Endothelial cell of umbilical vein (primary cell): ENCODE measurements around the gene FOXJ1. TPM values are rescaled to one million over a fixed set of nuclear protein-coding genes. Genes with fewer than 3 reads are reported as not detected.
A peak's percentile ranks its signal among the peaks of the same experiment; 100 is the strongest.

Source experiments
- BruUV-seq: library from RNA; stranded (reverse); fragments of 400-500 nt; replicated peaks from 2 replicates; lab custom pipeline; 2021; lab: Mats Ljungman, UMichigan
- CTCF ChIA-PET: fragments of 300-600, 350-600 bp; sonication (Branson Sonifier 250); formaldehyde crosslinking; loops from one replicate; lab custom pipeline; 2021; ENCODE audit warnings: antibody characterized with exemption, inconsistent platforms; lab: Charles Lee
- POLR2A ChIA-PET: fragments of 300-600, 350-600 bp; sonication (Branson Sonifier 250); formaldehyde crosslinking; loops from one replicate; lab custom pipeline; 2021; ENCODE audit warnings: antibody characterized with exemption, inconsistent platforms; lab: Charles Lee
- DNase-seq: peaks from one replicate; pipeline ENCODE4 v3.0.0-alpha.2; 2011; ENCODE audit warnings: low read depth, low spot score
- FAIRE-seq: peaks from 2 replicates; lab custom pipeline; 2011; peaks lifted over from hg19 to GRCh38; lab: Jason Lieb, UNC
- H2AFZ ChIP-seq: 2 replicates; pipeline ENCODE4 v1.6.0; 2012; ENCODE audit warnings: low read depth, low read length, control low read depth, inconsistent platforms
- H3K27ac ChIP-seq: 2 replicates; pipeline ENCODE4 v1.5.1; 2011; ENCODE audit warnings: low read depth, mild to moderate bottlenecking, control low read depth, low read length, moderate library complexity; ENCODE audit not compliant: insufficient read depth
- H3K27me3 ChIP-seq, 2 experiments: 2 replicates each; pipeline versions ENCODE4 v1.6.0 to v1.6.1; 2011; ENCODE audit warnings: low read length in 2 of 2, mixed read lengths in 1 of 2; ENCODE audit not compliant: control insufficient read depth in 2 of 2, insufficient read depth in 2 of 2
- H3K36me3 ChIP-seq, 2 experiments: 2 replicates in 1 of 2; 3 replicates in 1 of 2; pipeline ENCODE4 v1.5.1; 2011; ENCODE audit warnings: low read length in 2 of 2, mild to moderate bottlenecking in 1 of 2, moderate library complexity in 1 of 2; ENCODE audit not compliant: control insufficient read depth in 2 of 2, insufficient read depth in 2 of 2; ENCODE audit errors: extremely low read depth in 1 of 2
- H3K4me1 ChIP-seq: 3 replicates; pipeline ENCODE4 v1.5.1; 2011; ENCODE audit warnings: mild to moderate bottlenecking, low read length; ENCODE audit not compliant: control insufficient read depth, insufficient read depth; ENCODE audit errors: extremely low read depth
- H3K4me2 ChIP-seq: 2 replicates; pipeline ENCODE4 v1.6.1; 2011; ENCODE audit warnings: low read length, control low read depth, mixed read lengths; ENCODE audit not compliant: insufficient read depth
- H3K4me3 ChIP-seq, 3 experiments: fragments of 200-600 bp in 1 of 3; sonication (generic), shearing (Covaris generic) in 1 of 3; replicated peaks in 1 of 3; 2 replicates each; pipeline ENCODE4 v1.5.1; 2011 to 2016; ENCODE audit warnings: control low read depth in 3 of 3, low read length in 3 of 3, mild to moderate bottlenecking in 2 of 3, inconsistent platforms in 1 of 3, low read depth in 1 of 3, moderate library complexity in 1 of 3; ENCODE audit not compliant: insufficient read depth in 1 of 3
- H3K79me2 ChIP-seq: 2 replicates; pipeline ENCODE4 v1.6.0; 2012; ENCODE audit warnings: low read length, inconsistent platforms; ENCODE audit not compliant: control insufficient read depth, insufficient read depth
- H3K9ac ChIP-seq: replicated peaks from 2 replicates; pipeline ENCODE3; 2011; ENCODE audit warnings: low read length, control low read depth; ENCODE audit not compliant: insufficient read depth; ENCODE audit errors: extremely low read depth
- H3K9me1 ChIP-seq: replicated peaks from 3 replicates; pipeline ENCODE4 v1.6.0; 2011; ENCODE audit warnings: mild to moderate bottlenecking, low read length; ENCODE audit not compliant: control insufficient read depth, insufficient read depth; ENCODE audit errors: extremely low read depth
- H3K9me3 ChIP-seq: replicated peaks from 2 replicates; pipeline ENCODE4 v1.5.1; 2012; ENCODE audit warnings: low read length, inconsistent platforms; ENCODE audit not compliant: control insufficient read depth, insufficient read depth
- H4K20me1 ChIP-seq: replicated peaks from 2 replicates; pipeline ENCODE3; 2011; ENCODE audit warnings: mild to moderate bottlenecking, low read length; ENCODE audit not compliant: control insufficient read depth, insufficient read depth; ENCODE audit errors: extremely low read depth
- CTCF ChIP-seq, 2 donors: IDR thresholded peaks; 1 replicate in 1 of 2; 2 replicates in 1 of 2; pipeline ENCODE4 v1.5.1; 2011; ENCODE audit warnings: low read length in 2 of 2, mild to moderate bottlenecking in 2 of 2, moderate library complexity in 2 of 2, control low read depth in 1 of 2, inconsistent platforms in 1 of 2, low read depth in 1 of 2; ENCODE audit not compliant: insufficient read depth in 1 of 2; ENCODE audit errors: extremely low read depth in 1 of 2
- EZH2 ChIP-seq: IDR thresholded peaks from 2 replicates; pipeline ENCODE4 v1.6.1; 2012; ENCODE audit warnings: borderline replicate concordance, low read depth, mild to moderate bottlenecking, moderate library complexity, low read length, inconsistent platforms; ENCODE audit not compliant: severe bottlenecking
- FOS ChIP-seq: IDR thresholded peaks from 2 replicates; pipeline ENCODE4 v1.6.1; 2011; ENCODE audit warnings: mild to moderate bottlenecking, low read length, moderate library complexity, borderline replicate concordance; ENCODE audit not compliant: insufficient read depth
- GATA2 ChIP-seq: IDR thresholded peaks from 2 replicates; pipeline ENCODE4 v1.7.0; 2011; ENCODE audit warnings: low read depth, mild to moderate bottlenecking, moderate library complexity, mixed read lengths, low read length; ENCODE audit not compliant: insufficient read length, insufficient read depth
- JUN ChIP-seq: IDR thresholded peaks from 2 replicates; pipeline ENCODE4 v1.6.1; 2011; ENCODE audit warnings: borderline replicate concordance, low read depth; ENCODE audit not compliant: insufficient read length, insufficient read depth
- MAX ChIP-seq: IDR thresholded peaks from 2 replicates; pipeline ENCODE4 v1.6.1; 2011; ENCODE audit not compliant: insufficient read depth, insufficient read length
- MYC ChIP-seq: IDR thresholded peaks from one replicate; pipeline ENCODE4 v1.6.1; 2011; ENCODE audit warnings: mild to moderate bottlenecking, low read depth, low read length
- POLR2A ChIP-seq: IDR thresholded peaks from 2 replicates; pipeline ENCODE4 v1.6.1; 2012; ENCODE audit warnings: low read depth, mild to moderate bottlenecking, control low read depth, low read length
- POLR2AphosphoS5 ChIP-seq: IDR thresholded peaks from 2 replicates; pipeline ENCODE4 v1.6.1; 2012; ENCODE audit warnings: low read depth, mild to moderate bottlenecking, control low read depth, low read length, moderate library complexity; ENCODE audit not compliant: insufficient read depth
- dilution Hi-C: fragments of 300-500 bp; cut with MboI; formaldehyde crosslinking; loops from one replicate; pipeline ENCODE4 v1.15.0; 2019; ENCODE audit warnings: low sequenced_read_pairs; ENCODE audit not compliant: extremely low pct_ligation_motif_present
- intact Hi-C: fragments of 100-400 bp; cut with micrococcal nuclease; formaldehyde crosslinking; loops from one replicate; pipeline ENCODE4 v1.10.0; 2022
- polyA plus RNA-seq, 4 experiments: library from polyadenylated mRNA; depleted of rRNA in 3 of 4; stranded (reverse) in 3 of 4; unstranded in 1 of 4; fragments of >200 nt; gene quantifications; 2 replicates each; pipeline versions ENCODE4 v1.2.1 to v1.2.3, GENCODE V29; 2011 to 2012; ENCODE audit warnings: missing spikeins in 1 of 4
- total RNA-seq: library from RNA; stranded (reverse); gene quantifications from 2 replicates; pipeline ENCODE4 v1.2.3, GENCODE V29; 2021

FOXJ1 gene
- total and polyA plus RNA-seq, 2 donors (not counting 3 experiments of a cell fraction or from before 2014, with no cell fraction given), result not detected

DNA sequence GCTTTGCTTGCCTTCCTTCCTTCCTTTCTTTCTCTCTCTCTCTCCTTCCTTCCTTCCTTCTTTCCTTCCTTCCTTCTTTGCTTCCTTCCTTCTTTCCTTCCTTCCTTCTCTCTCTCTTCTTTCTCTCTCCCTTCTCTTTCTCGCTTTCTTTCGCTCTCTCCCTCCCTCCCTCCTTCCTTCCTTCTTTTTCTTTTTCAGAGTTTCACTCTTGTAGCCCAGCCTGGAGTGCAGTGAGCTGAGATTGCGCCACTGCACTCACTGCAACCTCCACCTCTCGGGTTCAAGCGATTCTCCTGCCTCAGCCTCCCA is 17.9 kb downstream of the FOXJ1 start:
- intact Hi-C loops, result loop anchor here (5.0 kb wide), 2 partner anchors 139 to 174 kb away; no protein-coding TSS in a partner anchor
- TF ChIP-seq GATA2, result no peak
- no peak for TF ChIP-seq POLR2AphosphoS5
- no peak for TF ChIP-seq MYC
- DNase-seq (no peak), FAIRE-seq (no peak)
- Histone ChIP-seq H3K79me2 (no peaks in the 10 kb centered on the region), H4K20me1 (no peaks in the 10 kb centered on the region), H3K4me3 (no peak overlapping the region), H3K4me2 (no peak overlapping the region), H3K27ac (no peak overlapping the region), H3K9me1 (no peaks in the 10 kb centered on the region), H3K9me3 (no peaks in the 10 kb centered on the region), H3K27me3 (no peaks in the 10 kb centered on the region), H2AFZ (no peak overlapping the region), H3K9ac (no peak overlapping the region), H3K4me1 (peaks cover 3% of the 10 kb centered on the region), H3K36me3 (no peaks in the 10 kb centered on the region)
- no TSS peak for BruUV-seq
- POLR2A ChIA-PET, result no interaction called here
- CTCF ChIA-PET, result interaction anchor here (0.9 to 14.5 kb wide), 5 partner anchors 22 to 152 kb away, joined by 3 to 320 read pairs (median 33); no protein-coding TSS in a partner anchor
- dilution Hi-C loops, result no loop called here

- H3K79me2 ChIP-seq, result no peaks in the 10 kb centered on the region
- peaks cover 3% of the 10 kb centered on the region for H3K4me1 ChIP-seq
- no peak overlapping the region for H3K4me3 ChIP-seq
- H3K9me3 ChIP-seq, result no peaks in the 10 kb centered on the region
- no peak overlapping the region for H3K9ac ChIP-seq
- BruUV-seq, result no TSS peak
- DNase-seq (no peak), FAIRE-seq (no peak)
- H3K4me2 ChIP-seq, result no peak overlapping the region
- CTCF ChIA-PET, result interaction anchor here (0.9 to 14.5 kb wide), 7 partner anchors 23 to 153 kb away, joined by 3 to 320 read pairs (median 4); no protein-coding TSS in a partner anchor
- dilution Hi-C loops, result no loop called here
- intact Hi-C loops, result loop anchor here (5.0 kb wide), 2 partner anchors 140 to 175 kb away; no protein-coding TSS in a partner anchor
- peak overlapping the region; percentile 96 for H2AFZ ChIP-seq
- H3K36me3 ChIP-seq, result no peaks in the 10 kb centered on the region
- TF ChIP-seq MAX (no peak), CTCF (IDR thresholded peaks at IDR 0.05; ENCODE audit: extremely low read depth in 1 of 2, insufficient read depth in 1 of 2, low read depth in 1 of 2, low read length in 2 of 2) (no peak), EZH2 (no peak), GATA2 (no peak), POLR2A (no peak), MYC (no peak), POLR2AphosphoS5 (no peak), FOS (no peak), JUN (no peak)
- POLR2A ChIA-PET, result interaction anchor here (0.6 kb wide), 1 partner anchor 30 kb away, joined by 9 read pairs; no protein-coding TSS in a partner anchor
- no peaks in the 10 kb centered on the region for H3K27me3 ChIP-seq
- H3K27ac ChIP-seq, result no peak overlapping the region
- no peaks in the 10 kb centered on the region for H3K9me1 ChIP-seq
- H4K20me1 ChIP-seq, result no peaks in the 10 kb centered on the region
These were observed 18.4 kb downstream of the FOXJ1 start for GRCh38 chr17:76122431-76123190.
